A673 (cell line): ENCODE measurements around the gene PRPF4. TPM values are rescaled to one million over a fixed set of nuclear protein-coding genes. Genes with fewer than 3 reads are reported as not detected.

Source experiments
- BruUV-seq: library from RNA; stranded (reverse); fragments of 400-500 nt; replicated peaks from 2 replicates; lab custom pipeline; 2021; lab: Mats Ljungman, UMichigan
- CTCF ChIA-PET: fragments of 300-600 bp; sonication (Branson Sonifier 250); formaldehyde crosslinking; loops from one replicate; lab custom pipeline; 2022; ENCODE audit warnings: antibody characterized with exemption; lab: Charles Lee
- POLR2A ChIA-PET: fragments of 300-600 bp; sonication (Branson Sonifier 250); formaldehyde crosslinking; loops from one replicate; lab custom pipeline; 2022; ENCODE audit warnings: antibody characterized with exemption; ENCODE audit not compliant: low non-redundant PET; lab: Charles Lee
- DNase-seq: peaks from one replicate; pipeline ENCODE4 v3.0.0-alpha.2; 2015; ENCODE audit warnings: low spot score
- H3K27ac ChIP-seq: fragments of 200-600 bp; sonication (generic); 2 replicates; pipeline ENCODE4 v1.5.1; 2016; ENCODE audit warnings: mixed run types, low read depth, mild to moderate bottlenecking, mixed read lengths, antibody characterized with exemption, low read length; ENCODE audit not compliant: poor library complexity, severe bottlenecking
- H3K27me3 ChIP-seq: fragments of 200-600 bp; sonication (generic); replicated peaks from 2 replicates; pipeline ENCODE4 v1.6.1; 2017; ENCODE audit warnings: mixed run types, low read depth, mild to moderate bottlenecking, mixed read lengths, antibody characterized with exemption, low read length; ENCODE audit not compliant: insufficient read depth, poor library complexity
- H3K36me3 ChIP-seq: fragments of 200-600 bp; sonication (generic); 2 replicates; pipeline ENCODE4 v1.6.1; 2016; ENCODE audit warnings: mixed run types, mild to moderate bottlenecking, mixed read lengths, antibody characterized with exemption, low read length; ENCODE audit not compliant: insufficient read depth, poor library complexity, severe bottlenecking
- H3K4me1 ChIP-seq: fragments of 200-600 bp; sonication (generic); 2 replicates; pipeline ENCODE4 v1.6.1; 2017; ENCODE audit warnings: mixed run types, mild to moderate bottlenecking, mixed read lengths, antibody characterized with exemption, low read length; ENCODE audit not compliant: insufficient read depth, poor library complexity, severe bottlenecking
- H3K4me3 ChIP-seq: fragments of 200-600 bp; sonication (generic); 2 replicates; pipeline ENCODE4 v1.5.1; 2016; ENCODE audit warnings: low read depth, mixed run types, mild to moderate bottlenecking, mixed read lengths, low read length; ENCODE audit not compliant: poor library complexity, severe bottlenecking
- H3K9me3 ChIP-seq: fragments of 200-600 bp; sonication (generic); 2 replicates; pipeline ENCODE4 v1.6.1; 2016; ENCODE audit warnings: mixed run types, low read depth, mild to moderate bottlenecking, mixed read lengths, antibody characterized with exemption, low read length; ENCODE audit not compliant: poor library complexity, severe bottlenecking
- CTCF ChIP-seq: fragments of 300-800, 200-600 bp; sonication (generic); conservative IDR thresholded peaks from 2 replicates; pipeline ENCODE4 v1.5.1; 2017; ENCODE audit warnings: low read depth, mild to moderate bottlenecking, antibody characterized with exemption, low read length, moderate library complexity, mixed read lengths
- EZH2 ChIP-seq: fragments of 200-600 bp; sonication (generic); IDR thresholded peaks from 2 replicates; pipeline ENCODE4 v1.6.1; 2017; ENCODE audit warnings: borderline replicate concordance, low read depth, mild to moderate bottlenecking, mixed read lengths, antibody characterized with exemption, low read length; ENCODE audit not compliant: poor library complexity, severe bottlenecking
- intact Hi-C: fragments of 100-400 bp; cut with micrococcal nuclease; formaldehyde crosslinking; loops from one replicate; pipeline ENCODE4 v1.10.0; 2022; ENCODE audit not compliant: unreplicated experiment
- total RNA-seq: library from RNA; stranded (reverse); gene quantifications from 2 replicates; pipeline ENCODE4 v1.2.3, GENCODE V29; 2021

The PRPF4 gene
- total RNA-seq, 1 experiment from 2014 or later: 59.8 TPM

GRCh38 chr9:113238859-113239232 lies 36.6 kb upstream of the PRPF4 start:
- H3K36me3 ChIP-seq: no peaks in the 10 kb centered on the region
- intact Hi-C loops: no loop called here
- no peak overlapping the region for H3K4me3 ChIP-seq
- H3K9me3 ChIP-seq: no peaks in the 10 kb centered on the region
- CTCF ChIA-PET: no interaction called here
- H3K27me3 ChIP-seq: no peaks in the 10 kb centered on the region
- BruUV-seq: no TSS peak
- POLR2A ChIA-PET: no interaction called here
- H3K4me1 ChIP-seq: peaks cover 22% of the 10 kb centered on the region
- DNase-seq: peak; percentile 47
- TF ChIP-seq CTCF: no peak
- TF ChIP-seq EZH2: no peak
- H3K27ac ChIP-seq: no peak overlapping the region

GRCh38 chr9:113241161-113241560 lies 34.3 kb upstream of the PRPF4 start:
- Histone ChIP-seq H3K4me3 (no peak overlapping the region), H3K4me1 (peaks cover 24% of the 10 kb centered on the region), H3K9me3 (no peaks in the 10 kb centered on the region), H3K36me3 (no peaks in the 10 kb centered on the region), H3K27ac (no peak overlapping the region), H3K27me3 (no peaks in the 10 kb centered on the region)
- no peak for TF ChIP-seq EZH2
- no peak for TF ChIP-seq CTCF
- POLR2A ChIA-PET: no interaction called here
- intact Hi-C loops: no loop called here
- CTCF ChIA-PET: no interaction called here
- BruUV-seq: no TSS peak
- no peak for DNase-seq

GRCh38 chr9:113244556-113244955 lies 30.9 kb upstream of the PRPF4 start:
- no peak for DNase-seq
- intact Hi-C loops: no loop called here
- no peak overlapping the region for H3K4me3 ChIP-seq
- BruUV-seq: no TSS peak
- TF ChIP-seq EZH2 (no peak), CTCF (no peak)
- peaks cover 17% of the 10 kb centered on the region for H3K4me1 ChIP-seq
- H3K27ac ChIP-seq: no peak overlapping the region
- POLR2A ChIA-PET: no interaction called here
- CTCF ChIA-PET: no interaction called here
- H3K9me3 ChIP-seq: no peaks in the 10 kb centered on the region
- no peaks in the 10 kb centered on the region for H3K36me3 ChIP-seq
- H3K27me3 ChIP-seq: no peaks in the 10 kb centered on the region
